LHCN-M2 (cell line): ENCODE results near the gene VEZT. TPM values are rescaled to one million over a fixed set of nuclear protein-coding genes. Genes with fewer than 3 reads are reported as not detected.

Experiments used
- total RNA-seq: library from RNA; depleted of rRNA; stranded (reverse); fragments of >200 nt; gene quantifications from 2 replicates; pipeline ENCODE4 v1.2.3, GENCODE V29; 2014; rRNA removed

The VEZT gene
- total RNA-seq, 1 experiment from 2014 or later, result 33.2 TPM

Other genes with a start within 250 kb of the VEZT start
- 226 and 234 TPM in 2 replicates for gene NDUFA12, start 214.1 kb upstream of the VEZT start, total RNA-seq
- 30.7 and 35.4 TPM in 2 replicates for gene NR2C1, start 144.2 kb upstream of the VEZT start, total RNA-seq
- 0.51 and 0.92 TPM in 2 replicates for gene FGD6, start 340 bp upstream of the VEZT start, total RNA-seq